Activated CD4-positive, CD25-positive, alpha-beta regulatory T cell treated with anti-CD3 and anti-CD28 coated beads, Interleukin-2, amount 50 U/mL, for 24 hours (primary cell): ENCODE data around the gene SRP19.
"Not testable (repeated sequence)": the region's sequence is repeated elsewhere in the genome, so short reads cannot be mapped to it uniquely, and the experiment has no call there.

Source experiments
- ATAC-seq, 2 donors: fragments of 150-1000 bp; cut with Tn5 transposase; one replicate each; pipeline ENCODE4 v1.10.0; 2021; ENCODE audit warnings: mild to moderate bottlenecking in 1 of 2, moderate library complexity in 1 of 2

Gene SRP19

DNA sequence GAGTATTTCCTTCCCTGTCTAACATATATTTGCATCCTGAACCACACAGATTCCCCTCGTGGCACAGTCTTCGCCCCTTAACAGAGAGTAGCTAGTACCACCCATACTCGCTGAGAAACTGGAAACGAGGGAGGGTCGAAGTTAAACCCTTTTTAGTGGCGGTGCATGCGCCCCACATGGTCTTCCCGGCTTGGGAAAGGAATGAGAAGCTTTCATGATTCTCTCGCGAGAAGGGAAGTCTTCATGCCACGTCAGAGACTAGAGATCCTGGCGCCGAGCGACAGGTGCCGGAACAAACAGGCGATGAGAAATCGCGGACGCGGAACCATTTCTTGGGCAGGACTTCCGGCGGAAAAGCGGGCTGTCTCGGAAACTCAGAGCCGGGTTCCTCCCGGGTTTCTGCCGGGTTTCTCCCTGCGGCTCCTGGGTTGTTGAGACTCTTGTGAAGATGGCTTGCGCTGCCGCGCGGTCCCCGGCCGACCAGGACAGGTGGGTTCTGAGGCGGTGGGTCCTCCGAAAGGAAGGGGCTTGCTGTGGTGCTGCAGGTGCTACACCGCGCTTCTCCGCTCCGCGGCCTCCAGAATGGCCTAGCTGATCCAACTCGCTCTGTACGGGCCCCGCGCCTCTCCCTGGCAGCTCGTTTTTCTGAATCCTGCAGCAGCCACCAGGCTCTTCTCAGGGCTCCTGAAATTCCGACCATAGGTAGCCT, at the start of gene SRP19:
SRP19 (plus strand) TSS at position 359 of the 709 bp plus-strand sequence; CDS start at position 449, 90 bp downstream.
- ATAC-seq, result peak; percentile 93 to 96

DNA sequence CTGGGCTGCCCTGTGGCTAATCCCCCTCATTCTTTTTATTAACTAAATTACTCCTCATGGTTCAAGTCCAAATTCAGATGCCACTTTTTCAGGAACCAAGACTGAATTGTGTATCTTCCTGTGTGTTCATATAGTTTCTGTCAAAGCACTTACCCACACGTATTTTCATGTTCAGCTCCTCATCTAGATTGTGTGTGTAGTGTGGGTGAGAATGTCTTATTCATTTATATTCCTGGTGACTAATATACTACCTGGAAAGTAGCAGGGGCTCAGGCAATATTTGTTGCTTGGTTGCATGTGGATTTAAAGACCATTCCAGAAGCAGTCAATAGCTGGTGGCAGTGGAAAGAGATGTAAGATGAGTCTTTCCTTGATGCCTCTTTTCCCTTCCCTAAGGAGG, 48.5 kb upstream of the SRP19 start:
- no peak for ATAC-seq

DNA sequence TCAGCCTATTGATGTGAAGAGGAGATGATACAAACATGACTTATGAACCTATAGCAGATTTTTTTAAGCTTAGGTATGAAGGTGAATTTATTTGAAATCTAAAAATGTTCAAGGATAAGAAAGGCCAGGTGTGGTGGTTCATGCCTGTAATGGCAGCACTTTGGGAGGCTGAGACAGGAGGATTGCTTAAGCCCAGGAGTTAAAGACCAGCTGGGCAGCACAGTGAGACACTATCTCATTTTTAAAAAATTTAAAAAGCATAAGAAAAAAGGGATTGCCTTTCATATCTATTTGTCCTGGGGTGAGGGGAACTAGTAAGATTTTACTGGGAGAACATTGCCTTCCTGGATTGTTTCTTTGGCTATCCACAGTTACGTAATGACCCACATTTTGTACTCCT, 40.8 kb upstream of the SRP19 start:
- no peak for ATAC-seq

GRCh38 chr5:112822456-112822855, 38.6 kb upstream of the SRP19 start:
- ATAC-seq, result no peak

GRCh38 chr5:112823181-112823580, 37.9 kb upstream of the SRP19 start:
- ATAC-seq, result no peak

GRCh38 chr5:112823656-112824055, 37.4 kb upstream of the SRP19 start:
- ATAC-seq, result no peak

DNA sequence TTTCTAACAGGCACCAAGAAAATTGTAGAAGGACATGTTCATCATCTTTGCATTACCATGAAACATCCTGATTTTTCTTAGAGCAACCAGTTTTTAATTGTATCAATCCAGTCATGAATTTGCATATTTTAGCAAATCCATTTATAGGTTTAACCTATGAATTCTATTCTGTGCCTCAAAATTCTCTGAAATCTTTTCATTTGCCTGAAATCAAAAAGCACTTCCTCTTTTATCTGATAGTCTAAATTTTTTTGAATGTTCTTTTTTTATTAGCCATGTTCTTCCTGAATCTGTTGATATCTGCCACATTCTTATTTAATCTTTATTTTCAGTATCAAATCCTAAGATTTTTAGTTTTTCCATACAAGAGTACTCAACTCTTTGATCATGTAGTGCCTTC, 36.9 kb upstream of the SRP19 start:
- no peak for ATAC-seq

- ATAC-seq, result no peak
Measured at GRCh38 chr5:112830378-112830777, 30.7 kb upstream of the SRP19 start.

- ATAC-seq, result no peak
Measured at GRCh38 chr5:112833971-112834370, 27.1 kb upstream of the SRP19 start.

DNA sequence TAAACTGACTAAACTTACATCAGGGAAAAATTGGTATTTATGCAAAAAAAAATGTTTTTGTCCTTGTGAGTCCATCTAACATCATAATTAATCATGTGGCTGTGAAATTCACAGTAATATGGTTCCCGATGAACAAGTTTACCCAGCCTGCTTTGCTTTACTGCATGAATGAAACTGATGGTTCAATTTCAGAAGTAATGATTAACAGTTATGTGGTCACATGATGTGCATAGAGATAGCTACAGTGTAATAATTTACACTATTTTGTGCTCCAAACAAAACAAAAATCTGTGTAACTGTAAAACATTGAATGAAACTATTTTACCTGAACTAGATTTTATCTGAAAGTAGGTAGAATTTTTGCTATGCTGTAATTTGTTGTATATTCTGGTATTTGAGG, 16.6 kb upstream of the SRP19 start:
- peak in 1 of 2 donors; percentile 56 for ATAC-seq

- no peak for ATAC-seq
Measured at GRCh38 chr5:112846556-112846955, 14.5 kb upstream of the SRP19 start.

DNA sequence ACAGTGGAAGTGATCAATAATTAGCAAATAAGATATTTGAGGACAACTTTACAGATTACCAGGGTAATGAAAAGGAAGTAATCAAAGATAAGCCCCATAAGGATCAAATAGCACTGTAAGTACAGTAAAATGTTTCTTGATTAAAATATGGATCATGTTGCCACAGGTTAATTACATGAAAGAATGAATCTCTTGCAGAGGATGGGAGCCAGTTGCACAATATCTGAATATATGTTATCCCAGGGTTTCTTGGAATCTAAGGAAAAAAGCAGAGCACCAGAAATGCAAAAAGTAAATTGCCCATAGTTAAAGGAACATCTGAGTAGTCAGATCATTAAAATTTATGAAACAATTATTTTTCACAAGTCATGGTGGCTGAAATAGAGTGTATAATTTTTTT, 13.8 kb upstream of the SRP19 start:
- ATAC-seq, result no peak

DNA sequence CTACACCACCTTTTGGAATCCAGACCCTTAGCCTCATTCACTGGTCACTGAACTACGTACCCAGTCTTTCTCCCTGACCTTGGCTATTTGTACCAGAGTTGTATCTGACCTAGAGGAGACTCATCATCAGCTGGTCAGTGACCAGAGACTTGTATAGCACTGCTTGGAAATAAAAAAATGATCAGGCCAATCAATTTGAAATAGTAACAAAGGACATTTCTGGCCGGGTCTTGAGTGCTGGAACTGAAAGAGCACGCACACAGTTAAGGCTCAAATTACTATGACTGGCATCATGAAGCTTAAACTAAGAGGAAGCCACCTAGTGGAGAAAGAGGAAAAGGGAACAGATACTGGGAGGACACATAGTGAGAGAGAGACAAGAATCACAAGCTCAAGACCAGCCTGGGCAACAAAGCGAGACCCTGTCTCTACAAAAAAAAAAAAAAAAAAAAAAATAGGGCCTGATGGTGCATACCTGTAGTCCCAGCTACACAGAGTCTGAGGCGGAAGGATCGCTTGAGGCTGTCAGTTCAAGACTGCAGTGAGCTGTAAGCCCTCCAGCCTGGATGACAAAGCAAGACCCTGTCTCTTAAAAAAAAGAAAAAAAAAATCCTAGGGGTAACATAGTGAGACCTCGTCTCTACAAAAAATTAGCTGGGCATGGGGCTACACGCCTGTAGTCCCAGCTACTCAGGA, 12.8 kb upstream of the SRP19 start:
- peak; percentile 91 to 92 for ATAC-seq

DNA sequence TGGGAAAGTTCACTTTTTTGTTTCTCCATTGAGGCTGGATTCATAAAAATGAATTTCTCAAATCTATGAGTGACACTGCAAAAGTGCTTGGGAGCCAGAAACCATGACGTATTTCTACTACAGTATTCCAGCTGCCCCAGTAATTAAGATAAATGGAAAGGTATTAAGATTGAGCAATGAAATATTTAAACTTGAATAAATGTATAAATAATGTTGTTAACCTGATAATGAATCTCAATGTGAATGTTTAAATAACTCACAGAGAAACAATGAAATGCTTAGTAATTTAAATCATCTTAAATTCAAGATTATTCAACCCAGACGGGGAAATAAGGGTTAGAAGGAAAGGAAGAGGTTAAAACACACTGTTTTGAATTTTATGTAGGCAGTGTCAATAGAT, 11.2 kb upstream of the SRP19 start:
- ATAC-seq, result no peak

- ATAC-seq, result no peak
Measured at GRCh38 chr5:112854651-112855050, 6.4 kb upstream of the SRP19 start.

DNA sequence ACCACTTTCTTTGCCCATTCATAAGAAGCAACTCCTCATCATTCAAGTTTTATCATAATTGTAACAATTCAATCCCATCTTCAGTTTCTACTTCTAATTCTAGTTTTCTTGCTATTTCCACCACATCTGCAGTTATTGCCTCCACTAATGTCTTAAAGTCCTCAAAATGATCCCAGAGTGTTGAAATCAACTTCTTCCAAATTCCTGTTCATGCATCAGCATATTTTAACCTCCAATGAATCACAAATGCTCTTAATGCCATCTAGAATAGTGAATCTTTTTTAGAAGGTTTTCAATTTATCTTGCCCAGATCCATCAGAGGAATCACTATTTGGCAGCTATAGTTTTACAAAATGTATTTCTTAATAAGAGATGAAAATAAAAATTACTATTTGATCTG, 3.2 kb upstream of the SRP19 start:
- ATAC-seq, result no peak

DNA sequence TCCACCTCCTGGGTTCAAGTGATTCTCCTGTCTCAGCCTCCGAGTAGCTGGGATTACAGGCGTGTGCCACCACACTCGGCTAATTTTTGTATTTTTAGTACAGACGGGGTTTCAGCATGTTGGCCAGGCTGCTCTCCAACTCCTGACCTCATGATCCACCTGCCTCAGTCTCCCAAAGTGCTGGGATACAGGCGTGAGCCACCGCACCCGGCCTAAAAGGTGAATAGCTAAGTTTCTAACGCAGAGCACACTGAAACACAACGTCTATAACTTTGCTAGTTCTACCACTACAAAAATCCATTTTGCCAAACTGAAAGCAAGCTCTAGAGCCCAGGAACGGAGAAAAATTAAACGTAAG, 537 bp upstream of the SRP19 start:
- not testable (repeated sequence) for ATAC-seq

DNA sequence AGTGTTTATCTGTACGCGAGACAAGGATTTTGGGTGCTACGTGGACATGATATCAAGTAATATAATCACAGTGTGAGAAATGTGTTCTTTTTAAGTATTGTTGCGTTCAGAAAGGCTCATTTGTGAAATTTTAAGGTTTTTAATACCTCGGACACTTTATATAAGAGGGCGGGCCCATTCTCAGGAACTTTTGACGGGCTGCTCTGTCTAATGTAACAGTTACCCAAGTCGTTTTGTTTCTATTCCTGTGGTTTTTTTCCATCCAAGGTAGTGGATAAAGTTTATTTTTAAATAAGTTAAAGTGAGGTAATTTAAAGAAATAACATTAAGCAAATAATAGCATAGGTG, 525 bp downstream of the SRP19 start:
- no peak for ATAC-seq

GRCh38 chr5:112862085-112862484, 998 bp downstream of the SRP19 start:
- ATAC-seq, result no peak

- ATAC-seq, result no peak
Measured at GRCh38 chr5:112863549-112863948, 2.5 kb downstream of the SRP19 start.

GRCh38 chr5:112865128-112865527, 4.0 kb downstream of the SRP19 start:
- no peak for ATAC-seq

DNA sequence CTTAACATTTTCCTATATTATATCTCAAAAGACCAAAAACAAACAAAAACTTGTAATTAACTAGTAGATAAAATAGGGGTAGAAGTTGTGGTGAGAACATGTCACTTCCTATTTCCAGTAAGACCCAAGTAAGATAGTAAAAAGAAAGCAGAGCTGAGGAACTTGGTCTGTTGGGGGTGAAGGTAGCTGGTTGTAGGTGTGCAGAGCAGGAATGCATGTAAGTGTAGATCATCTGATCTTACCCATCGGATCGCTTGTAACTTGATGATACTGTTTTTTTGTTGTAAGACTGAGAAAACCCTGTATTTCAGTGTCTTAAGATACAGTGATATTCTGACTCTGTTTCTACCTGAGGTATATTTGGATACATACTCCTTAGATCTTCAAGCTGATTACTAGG, 5.7 kb downstream of the SRP19 start:
- ATAC-seq, result peak in 1 of 2 donors; percentile 15

DNA sequence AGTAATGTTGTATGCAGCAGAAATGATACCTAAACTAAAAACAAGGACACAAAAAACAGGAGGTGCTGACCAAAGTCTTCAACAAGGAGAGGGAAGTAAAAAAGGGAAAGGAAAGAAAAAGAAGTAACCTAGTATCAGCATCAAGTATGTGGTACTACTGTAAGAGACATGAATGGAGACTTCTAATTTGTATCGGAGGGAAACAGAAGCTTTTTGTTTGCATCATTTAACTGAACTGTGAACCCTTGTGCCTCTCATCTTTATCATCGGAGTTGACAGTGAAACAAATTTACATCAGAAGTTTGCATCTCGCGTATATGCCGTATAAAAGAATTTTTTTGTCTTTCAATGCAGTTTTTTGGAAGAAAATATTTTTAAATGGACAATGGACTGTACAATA, 6.3 kb downstream of the SRP19 start:
- ATAC-seq, result no peak

GRCh38 chr5:112869948-112870347, 8.9 kb downstream of the SRP19 start:
- peak; percentile 87 to 88 for ATAC-seq

GRCh38 chr5:112870966-112871365, 9.9 kb downstream of the SRP19 start:
- no peak for ATAC-seq
